Thoracic aorta (tissue), 2 donors: ENCODE data around the gene AKAP7. TPM values are rescaled to one million over a fixed set of nuclear protein-coding genes. Genes with fewer than 3 reads are reported as not detected.

Experiments
- ATAC-seq: fragments of 150-250 bp; one replicate; pipeline ENCODE4 v1.8.0; 2017; ENCODE audit warnings: low read depth; ENCODE audit not compliant: insufficient number of reproducible peaks, low FRiP score
- DNase-seq: peaks from one replicate; pipeline ENCODE4 v3.0.0-alpha.2; 2020; ENCODE audit warnings: low spot score
- H3K27ac ChIP-seq, 2 donors: fragments of 200-600 bp; sonication (generic); 1 replicate in 1 of 2; 2 replicates in 1 of 2; pipeline ENCODE4 v1.5.1; 2016; ENCODE audit warnings: mild to moderate bottlenecking in 2 of 2, moderate library complexity in 2 of 2
- H3K27me3 ChIP-seq: fragments of 200-600 bp; sonication (generic); replicated peaks from 2 replicates; pipeline ENCODE4 v1.6.0; 2016; ENCODE audit warnings: mild to moderate bottlenecking; ENCODE audit not compliant: insufficient read depth
- H3K36me3 ChIP-seq: fragments of 200-600 bp; sonication (generic); one replicate; pipeline ENCODE4 v1.5.1; 2016
- H3K4me1 ChIP-seq, 2 donors: fragments of 200-600 bp; sonication (generic); 1 replicate in 1 of 2; 2 replicates in 1 of 2; pipeline versions ENCODE4 v1.5.1 to v1.6.0; 2016; ENCODE audit warnings: low read depth in 2 of 2, mild to moderate bottlenecking in 1 of 2; ENCODE audit not compliant: control insufficient read depth in 1 of 2
- H3K4me3 ChIP-seq: fragments of 200-600 bp; sonication (generic); 2 replicates; pipeline ENCODE4 v1.5.1; 2016; ENCODE audit warnings: mild to moderate bottlenecking
- H3K9me3 ChIP-seq: fragments of 200-600 bp; sonication (generic); 2 replicates; pipeline ENCODE4 v1.5.1; 2016
- total RNA-seq, 2 donors: library from RNA; depleted of rRNA; stranded (reverse); fragments of >200 nt; gene quantifications; one replicate each; pipeline versions ENCODE4 v1.1.0 to v1.2.3, GENCODE V29; 2016
- TF ChIP-seq, protein P1 (sequence below): fragments of 200-600 bp; sonication (generic); IDR thresholded peaks from one replicate; pipeline ENCODE4 v1.5.1; 2019; ENCODE audit warnings: antibody characterized with exemption

AKAP7 gene
- total RNA-seq, 2 donors from 2014 or later = 3.0 to 4.1 TPM

DNA sequence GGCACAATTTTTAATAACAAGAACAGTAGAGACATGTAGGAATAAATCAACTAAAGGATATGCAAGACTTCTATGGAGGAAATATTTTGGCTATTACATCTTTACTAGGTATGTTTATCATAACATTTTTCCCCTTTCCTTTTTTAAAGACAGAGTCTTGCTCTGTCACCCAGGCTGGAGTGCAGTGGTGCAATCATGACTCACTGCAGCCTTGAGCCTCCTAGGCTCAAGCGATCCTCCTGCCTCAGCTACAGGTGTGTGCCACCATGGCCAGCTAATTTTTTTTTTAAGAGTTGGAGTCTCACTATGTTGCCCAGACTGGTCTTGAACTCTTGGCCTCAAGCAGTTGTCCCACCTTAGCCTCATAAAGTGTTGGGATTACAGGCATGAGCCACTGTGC, 37.0 kb downstream of the AKAP7 start:
- TF ChIP-seq, protein P1, sequence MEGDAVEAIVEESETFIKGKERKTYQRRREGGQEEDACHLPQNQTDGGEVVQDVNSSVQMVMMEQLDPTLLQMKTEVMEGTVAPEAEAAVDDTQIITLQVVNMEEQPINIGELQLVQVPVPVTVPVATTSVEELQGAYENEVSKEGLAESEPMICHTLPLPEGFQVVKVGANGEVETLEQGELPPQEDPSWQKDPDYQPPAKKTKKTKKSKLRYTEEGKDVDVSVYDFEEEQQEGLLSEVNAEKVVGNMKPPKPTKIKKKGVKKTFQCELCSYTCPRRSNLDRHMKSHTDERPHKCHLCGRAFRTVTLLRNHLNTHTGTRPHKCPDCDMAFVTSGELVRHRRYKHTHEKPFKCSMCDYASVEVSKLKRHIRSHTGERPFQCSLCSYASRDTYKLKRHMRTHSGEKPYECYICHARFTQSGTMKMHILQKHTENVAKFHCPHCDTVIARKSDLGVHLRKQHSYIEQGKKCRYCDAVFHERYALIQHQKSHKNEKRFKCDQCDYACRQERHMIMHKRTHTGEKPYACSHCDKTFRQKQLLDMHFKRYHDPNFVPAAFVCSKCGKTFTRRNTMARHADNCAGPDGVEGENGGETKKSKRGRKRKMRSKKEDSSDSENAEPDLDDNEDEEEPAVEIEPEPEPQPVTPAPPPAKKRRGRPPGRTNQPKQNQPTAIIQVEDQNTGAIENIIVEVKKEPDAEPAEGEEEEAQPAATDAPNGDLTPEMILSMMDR = no peak
- peaks cover 4% of the 10 kb centered on the region for H3K36me3 ChIP-seq
- no peak for DNase-seq
- H3K27me3 ChIP-seq = no peaks in the 10 kb centered on the region
- H3K4me3 ChIP-seq = no peak overlapping the region
- no peaks in the 10 kb centered on the region for H3K9me3 ChIP-seq
- no peak for ATAC-seq
- H3K27ac ChIP-seq = no peak overlapping the region
- H3K4me1 ChIP-seq = peaks cover 7% of the 10 kb centered on the region in 2 donors

DNA sequence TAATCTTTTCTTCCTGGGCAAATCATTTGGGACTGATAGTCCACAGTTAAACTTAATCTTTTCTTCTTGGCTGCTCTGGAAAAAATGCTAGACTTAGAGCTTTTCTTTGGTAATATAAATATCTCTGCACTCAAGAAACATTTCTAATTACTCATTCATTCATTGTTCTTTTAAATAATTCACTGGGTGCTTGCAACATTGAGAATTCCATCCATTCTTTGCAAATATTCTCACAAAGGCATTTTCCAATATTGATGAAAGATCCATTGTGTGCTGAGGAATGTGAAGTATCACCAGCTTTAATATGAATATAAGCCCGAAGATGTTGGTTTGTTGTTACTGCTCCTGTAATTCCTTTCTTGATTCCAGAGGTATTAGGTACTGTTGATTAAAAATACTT, 38.4 kb downstream of the AKAP7 start:
- Histone ChIP-seq H3K9me3 (no peaks in the 10 kb centered on the region), H3K27ac (no peak overlapping the region), H3K27me3 (no peaks in the 10 kb centered on the region), H3K36me3 (peaks cover 4% of the 10 kb centered on the region), H3K4me3 (no peak overlapping the region), H3K4me1 (peaks cover 7% of the 10 kb centered on the region in 2 donors)
- ATAC-seq = no peak
- no peak for DNase-seq
- TF ChIP-seq, protein P1 = no peak

DNA sequence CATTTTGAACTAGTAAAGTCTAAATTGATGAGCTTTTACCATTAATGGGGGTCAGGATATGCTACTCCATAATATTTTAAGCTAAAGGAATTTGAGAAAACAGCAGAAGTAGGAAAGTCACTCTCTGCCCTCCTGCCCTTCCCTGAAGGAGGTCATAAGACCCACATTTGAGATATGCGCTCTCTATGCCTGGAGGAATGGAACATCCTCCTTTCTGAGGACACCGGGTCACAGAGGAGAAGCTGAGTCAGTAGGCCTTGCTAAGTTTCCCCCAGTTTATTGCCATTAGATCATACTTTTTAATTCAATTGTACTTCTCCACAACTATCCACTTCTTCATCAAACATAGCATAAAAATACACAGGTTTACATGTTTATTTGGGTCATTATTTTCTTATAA, 40.3 kb downstream of the AKAP7 start:
- Histone ChIP-seq H3K4me3 (no peak overlapping the region), H3K27ac (no peak overlapping the region), H3K27me3 (no peaks in the 10 kb centered on the region), H3K4me1 (peaks cover 7% of the 10 kb centered on the region in 2 donors), H3K36me3 (peaks cover 4% of the 10 kb centered on the region), H3K9me3 (no peaks in the 10 kb centered on the region)
- no peak for ATAC-seq
- TF ChIP-seq, protein P1 = no peak
- no peak for DNase-seq

DNA sequence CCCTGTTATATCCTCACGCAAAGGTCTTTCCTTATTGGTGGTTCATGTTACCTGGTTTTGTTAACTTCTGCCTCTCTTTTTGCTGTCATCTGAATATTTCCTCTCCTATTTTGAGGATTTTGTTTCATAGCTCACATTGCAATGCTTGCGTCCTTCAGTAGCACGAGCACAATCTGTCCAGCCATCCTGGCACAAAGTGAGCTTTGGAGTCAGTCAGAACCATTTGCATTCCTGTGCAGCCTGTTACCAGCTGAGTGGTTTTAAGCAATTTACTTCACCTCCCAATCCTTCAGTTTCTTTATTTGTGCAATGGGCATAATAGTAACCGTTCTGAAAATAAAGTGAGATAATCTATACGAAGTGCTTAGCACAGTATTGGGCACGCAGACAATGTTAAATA, 42.7 kb downstream of the AKAP7 start:
- ATAC-seq = no peak
- Histone ChIP-seq H3K36me3 (peaks cover 4% of the 10 kb centered on the region), H3K27ac (no peak overlapping the region), H3K9me3 (no peaks in the 10 kb centered on the region), H3K4me1 (peaks cover 7% of the 10 kb centered on the region in 2 donors), H3K4me3 (no peak overlapping the region), H3K27me3 (no peaks in the 10 kb centered on the region)
- TF ChIP-seq, protein P1 = no peak
- no peak for DNase-seq

DNA sequence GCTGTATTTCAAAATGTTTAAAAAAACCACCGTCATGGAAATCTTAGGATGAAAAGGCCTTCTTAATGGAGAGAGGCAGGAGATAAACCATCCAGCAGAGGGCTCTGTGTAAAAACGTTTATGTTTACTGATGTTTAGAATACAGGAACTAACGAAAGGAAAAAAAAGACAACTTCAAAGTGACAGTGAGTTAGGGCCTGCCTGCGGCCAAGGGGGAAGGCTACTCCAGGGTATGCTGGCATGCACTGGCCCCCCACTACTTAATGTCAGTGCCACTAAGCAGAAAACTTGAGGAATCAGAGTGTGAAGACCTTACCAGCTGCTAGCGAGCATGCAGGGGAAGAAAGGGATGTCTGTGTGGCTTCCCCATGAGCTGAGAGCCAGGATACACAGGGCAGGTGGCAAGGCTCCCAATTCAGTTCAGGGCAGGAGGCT, 47.7 kb downstream of the AKAP7 start:
- TF ChIP-seq, protein P1 = no peak
- H3K27me3 ChIP-seq = no peaks in the 10 kb centered on the region
- no peaks in the 10 kb centered on the region for H3K9me3 ChIP-seq
- ATAC-seq = no peak
- no peaks in the 10 kb centered on the region for H3K4me1 ChIP-seq
- DNase-seq = no peak
- H3K4me3 ChIP-seq = no peak overlapping the region
- H3K27ac ChIP-seq = no peak overlapping the region
- peaks cover 3% of the 10 kb centered on the region for H3K36me3 ChIP-seq
